Smooth muscle cell (in vitro differentiated cells): ENCODE data around the gene UBE2S. TPM values are rescaled to one million over a fixed set of nuclear protein-coding genes. Genes with fewer than 3 reads are reported as not detected.

Source experiments
- DNase-seq: peaks from one replicate; lab custom pipeline; 2025; ENCODE audit not compliant: unreplicated experiment; lab: John Stamatoyannopoulos, UW
- H2AFZ ChIP-seq: fragments of 200-600 bp; sonication (generic); 2 replicates; pipeline ENCODE4 v1.6.0; 2016; ENCODE audit warnings: antibody characterized with exemption, low read depth, mild to moderate bottlenecking
- H3F3A ChIP-seq: fragments of 200-600 bp; sonication (generic); 2 replicates; pipeline ENCODE4 v1.6.0; 2017; ENCODE audit warnings: antibody characterized with exemption, low read depth
- H3K27ac ChIP-seq: fragments of 200-600 bp; sonication (generic); 2 replicates; pipeline ENCODE4 v1.5.1; 2016; ENCODE audit warnings: low read depth, mild to moderate bottlenecking
- H3K27me3 ChIP-seq: fragments of 200-600 bp; sonication (generic); 2 replicates; pipeline ENCODE4 v1.6.1; 2016; ENCODE audit warnings: low read depth, mild to moderate bottlenecking
- H3K36me3 ChIP-seq: fragments of 200-600 bp; sonication (generic); 2 replicates; pipeline ENCODE4 v1.5.1; 2016; ENCODE audit warnings: low read depth
- H3K4me1 ChIP-seq: fragments of 200-600 bp; sonication (generic); 2 replicates; pipeline ENCODE4 v1.5.1; 2016; ENCODE audit warnings: low read depth
- H3K4me2 ChIP-seq: fragments of 200-600 bp; sonication (generic); 2 replicates; pipeline ENCODE4 v1.6.0; 2016; ENCODE audit warnings: mild to moderate bottlenecking
- H3K4me3 ChIP-seq: fragments of 200-600 bp; sonication (generic); 2 replicates; pipeline ENCODE4 v1.5.1; 2016; ENCODE audit warnings: mild to moderate bottlenecking
- H3K79me2 ChIP-seq: fragments of 200-600 bp; sonication (generic); 2 replicates; pipeline ENCODE4 v1.6.0; 2016; ENCODE audit warnings: low read depth, mild to moderate bottlenecking
- H3K9ac ChIP-seq: fragments of 200-600 bp; sonication (generic); 2 replicates; pipeline ENCODE4 v1.6.0; 2016; ENCODE audit warnings: low read depth
- H3K9me3 ChIP-seq: fragments of 200-600 bp; sonication (generic); replicated peaks from 2 replicates; pipeline ENCODE4 v1.5.1; 2016; ENCODE audit warnings: low read depth
- H4K20me1 ChIP-seq: fragments of 200-600 bp; sonication (generic); 2 replicates; pipeline ENCODE4 v1.6.0; 2016; ENCODE audit warnings: low read depth
- WGBS: methylation state at CpG from one replicate; pipeline ENCODE4 v1.1.7; 2016; ENCODE audit warnings: low lambda C conversion rate; 5-methylcytosine and 5-hydroxymethylcytosine counted together
- polyA plus RNA-seq: library from polyadenylated mRNA; unstranded; fragments of >200 nt; fragmentation: Nextera tagmentation; extraction: Ambion mirVana; gene quantifications from 2 replicates; pipeline ENCODE4 v1.2.1, GENCODE V29; 2016
- total RNA-seq: library from RNA; depleted of rRNA; stranded (reverse); fragments of >200 nt; gene quantifications from 2 replicates; pipeline ENCODE4 v1.2.3, GENCODE V29; 2014
- TF ChIP-seq, protein P1 (sequence below): fragments of 200-600 bp; sonication (generic); IDR thresholded peaks from 2 replicates; pipeline ENCODE4 v1.5.1; 2017; ENCODE audit warnings: borderline replicate concordance, mild to moderate bottlenecking, antibody characterized with exemption; ENCODE audit not compliant: insufficient read depth, poor library complexity, severe bottlenecking

UBE2S gene
- total and polyA plus RNA-seq, 2 experiments from 2014 or later, result 39.9 to 171 TPM

- no peak overlapping the region for H3K27ac ChIP-seq
- peaks cover 72% of the 10 kb centered on the region for H4K20me1 ChIP-seq
- peak overlapping the region; percentile 93 for H3K4me2 ChIP-seq
- H3K4me1 ChIP-seq, result peaks cover 32% of the 10 kb centered on the region
- H2AFZ ChIP-seq, result no peak overlapping the region
- DNase-seq, result no peak
- peaks cover 9% of the 10 kb centered on the region for H3F3A ChIP-seq
- 94% methylated on average over 20 of the region's 24 CpGs for WGBS
- no peaks in the 10 kb centered on the region for H3K36me3 ChIP-seq
- H3K4me3 ChIP-seq, result peak overlapping the region; percentile 85
- TF ChIP-seq, protein P1, sequence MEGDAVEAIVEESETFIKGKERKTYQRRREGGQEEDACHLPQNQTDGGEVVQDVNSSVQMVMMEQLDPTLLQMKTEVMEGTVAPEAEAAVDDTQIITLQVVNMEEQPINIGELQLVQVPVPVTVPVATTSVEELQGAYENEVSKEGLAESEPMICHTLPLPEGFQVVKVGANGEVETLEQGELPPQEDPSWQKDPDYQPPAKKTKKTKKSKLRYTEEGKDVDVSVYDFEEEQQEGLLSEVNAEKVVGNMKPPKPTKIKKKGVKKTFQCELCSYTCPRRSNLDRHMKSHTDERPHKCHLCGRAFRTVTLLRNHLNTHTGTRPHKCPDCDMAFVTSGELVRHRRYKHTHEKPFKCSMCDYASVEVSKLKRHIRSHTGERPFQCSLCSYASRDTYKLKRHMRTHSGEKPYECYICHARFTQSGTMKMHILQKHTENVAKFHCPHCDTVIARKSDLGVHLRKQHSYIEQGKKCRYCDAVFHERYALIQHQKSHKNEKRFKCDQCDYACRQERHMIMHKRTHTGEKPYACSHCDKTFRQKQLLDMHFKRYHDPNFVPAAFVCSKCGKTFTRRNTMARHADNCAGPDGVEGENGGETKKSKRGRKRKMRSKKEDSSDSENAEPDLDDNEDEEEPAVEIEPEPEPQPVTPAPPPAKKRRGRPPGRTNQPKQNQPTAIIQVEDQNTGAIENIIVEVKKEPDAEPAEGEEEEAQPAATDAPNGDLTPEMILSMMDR, result no peak
- H3K9ac ChIP-seq, result no peak overlapping the region
- no peaks in the 10 kb centered on the region for H3K9me3 ChIP-seq
- no peaks in the 10 kb centered on the region for H3K27me3 ChIP-seq
- peaks cover 47% of the 10 kb centered on the region for H3K79me2 ChIP-seq
Observed at GRCh38 chr19:55387736-55388497, 19.7 kb downstream of the UBE2S start.

- H3K9ac ChIP-seq, result peak overlapping the region; percentile 92
- H3K9me3 ChIP-seq, result no peaks in the 10 kb centered on the region
- WGBS, result 5% methylated on average over 32 of the region's 33 CpGs
- no peaks in the 10 kb centered on the region for H3K27me3 ChIP-seq
- TF ChIP-seq, protein P1, result no peak
- H3K4me3 ChIP-seq, result peak overlapping the region; percentile 85
- H4K20me1 ChIP-seq, result peaks cover 58% of the 10 kb centered on the region
- DNase-seq, result no peak
- peak overlapping the region; percentile 93 for H3K4me2 ChIP-seq
- H3F3A ChIP-seq, result peaks cover 9% of the 10 kb centered on the region
- peaks cover 33% of the 10 kb centered on the region for H3K4me1 ChIP-seq
- no peaks in the 10 kb centered on the region for H3K36me3 ChIP-seq
- H3K27ac ChIP-seq, result peak overlapping the region; percentile 90
- peaks cover 40% of the 10 kb centered on the region for H3K79me2 ChIP-seq
- H2AFZ ChIP-seq, result no peak overlapping the region
Observed at GRCh38 chr19:55386493-55386971, 21.1 kb downstream of the UBE2S start.

DNA sequence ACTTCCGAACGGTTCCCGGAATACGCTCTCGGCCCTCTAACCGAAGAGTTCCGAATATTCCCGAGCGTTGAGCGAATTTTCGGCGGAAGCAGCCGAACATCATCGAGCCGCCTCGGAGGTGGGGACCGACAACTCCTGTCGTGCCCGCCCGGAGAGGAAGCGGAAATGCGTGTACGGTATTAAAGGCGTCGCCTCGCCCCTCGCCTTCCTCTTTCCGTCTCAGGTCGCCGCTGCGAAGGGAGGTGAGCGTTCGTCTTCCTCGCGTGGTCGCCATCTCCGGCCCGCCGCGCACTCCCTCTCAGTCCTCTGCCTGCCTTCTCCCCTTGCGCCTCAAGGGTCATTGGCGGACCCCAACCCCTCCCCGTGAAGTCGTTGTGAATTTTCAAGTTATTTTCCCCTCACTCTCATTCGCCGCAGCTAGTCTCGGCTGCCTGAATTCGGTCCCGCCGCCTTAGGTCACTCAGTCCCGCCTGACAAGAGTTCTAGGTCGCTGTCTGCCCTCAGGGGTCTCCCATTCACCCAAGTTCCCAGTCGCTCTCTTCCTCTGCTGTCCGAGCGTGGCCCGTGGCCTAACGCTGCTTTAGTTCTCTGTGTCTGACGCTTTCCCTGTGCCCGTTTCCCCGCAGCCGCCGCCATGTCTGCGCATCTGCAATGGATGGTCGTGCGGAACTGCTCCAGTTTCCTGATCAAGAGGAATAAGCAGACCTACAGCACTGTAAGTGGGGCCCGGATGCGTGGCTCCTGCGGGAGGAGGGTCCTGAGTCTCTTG, 21.7 kb downstream of the UBE2S start, which contains the start of gene RPL28:
TSS of gene RPL28 (plus strand) at position 209 of the 769 bp plus-strand sequence. CDS start at position 635, 426 bp downstream.
- TF ChIP-seq, protein P1, result no peak
- Histone ChIP-seq H3F3A (peaks cover 9% of the 10 kb centered on the region), H3K9ac (peak within 1 kb of the TSS; percentile 92), H3K9me3 (no peaks in the 10 kb centered on the region), H2AFZ (peak within 1 kb of the TSS; percentile 89), H3K27me3 (no peaks in the 10 kb centered on the region), H3K79me2 (peaks cover 39% of the 10 kb centered on the region), H3K4me3 (peak within 1 kb of the TSS; percentile 85), H3K4me1 (peaks cover 33% of the 10 kb centered on the region), H4K20me1 (peaks cover 51% of the 10 kb centered on the region), H3K4me2 (peak within 1 kb of the TSS; percentile 93), H3K36me3 (no peaks in the 10 kb centered on the region), H3K27ac (peak within 1 kb of the TSS; percentile 90)
- WGBS, result 1% methylated on average over 68 of the region's 68 CpGs
- peak; percentile 84 for DNase-seq
